Ascending aorta (tissue), 2 donors: Measurements from ENCODE around the gene CHDH. TPM values are rescaled to one million over a fixed set of nuclear protein-coding genes. Genes with fewer than 3 reads are reported as not detected.
A peak's percentile ranks its signal among the peaks of the same experiment; 100 is the strongest.

Experiments used
- DNase-seq, 2 donors: peaks; one replicate each; pipeline ENCODE4 v3.0.0-alpha.2; 2019; ENCODE audit warnings: low spot score in 2 of 2
- H3K27ac ChIP-seq, 2 donors: fragments of 200-600 bp; sonication (generic); one replicate each; pipeline ENCODE4 v1.5.1; 2016 to 2017; ENCODE audit warnings: mild to moderate bottlenecking in 1 of 2
- H3K27me3 ChIP-seq: fragments of 200-600 bp; sonication (generic); one replicate; pipeline ENCODE4 v1.5.1; 2017
- H3K36me3 ChIP-seq, 2 donors: fragments of 200-600 bp; sonication (generic); one replicate each; pipeline ENCODE4 v1.5.1; 2016
- H3K4me1 ChIP-seq, 2 donors: fragments of 200-600 bp; sonication (generic); one replicate each; pipeline ENCODE4 v1.5.1; 2016 to 2017; ENCODE audit warnings: mild to moderate bottlenecking in 1 of 2
- H3K4me3 ChIP-seq, 2 donors: fragments of 200-600 bp; sonication (generic); one replicate each; pipeline ENCODE4 v1.5.1; 2016 to 2017; ENCODE audit warnings: mild to moderate bottlenecking in 1 of 2
- H3K9me3 ChIP-seq, 2 donors: fragments of 200-600 bp; sonication (generic); one replicate each; pipeline ENCODE4 v1.5.1; 2016
- intact Hi-C: fragments of 100-400 bp; cut with DNase I; formaldehyde crosslinking; loops from one replicate; pipeline ENCODE4 v1.15.1; 2023
- total RNA-seq: library from RNA; depleted of rRNA; stranded (reverse); fragments of >200 nt; gene quantifications from one replicate; pipeline ENCODE4 v1.1.0, GENCODE V29; 2016
- TF ChIP-seq, protein P1 (sequence below), 3 experiments: fragments of 200-600 bp in 2 of 3; fragments of 450-650 bp in 1 of 3; sonication (generic) in 2 of 3; IDR thresholded peaks; one replicate each; pipeline ENCODE4 v1.5.1; 2016 to 2019; ENCODE audit warnings: antibody characterized with exemption in 3 of 3, mild to moderate bottlenecking in 1 of 3, moderate library complexity in 1 of 3

CHDH gene
- total RNA-seq, 1 donor from 2014 or later, result 0.53 TPM

DNA sequence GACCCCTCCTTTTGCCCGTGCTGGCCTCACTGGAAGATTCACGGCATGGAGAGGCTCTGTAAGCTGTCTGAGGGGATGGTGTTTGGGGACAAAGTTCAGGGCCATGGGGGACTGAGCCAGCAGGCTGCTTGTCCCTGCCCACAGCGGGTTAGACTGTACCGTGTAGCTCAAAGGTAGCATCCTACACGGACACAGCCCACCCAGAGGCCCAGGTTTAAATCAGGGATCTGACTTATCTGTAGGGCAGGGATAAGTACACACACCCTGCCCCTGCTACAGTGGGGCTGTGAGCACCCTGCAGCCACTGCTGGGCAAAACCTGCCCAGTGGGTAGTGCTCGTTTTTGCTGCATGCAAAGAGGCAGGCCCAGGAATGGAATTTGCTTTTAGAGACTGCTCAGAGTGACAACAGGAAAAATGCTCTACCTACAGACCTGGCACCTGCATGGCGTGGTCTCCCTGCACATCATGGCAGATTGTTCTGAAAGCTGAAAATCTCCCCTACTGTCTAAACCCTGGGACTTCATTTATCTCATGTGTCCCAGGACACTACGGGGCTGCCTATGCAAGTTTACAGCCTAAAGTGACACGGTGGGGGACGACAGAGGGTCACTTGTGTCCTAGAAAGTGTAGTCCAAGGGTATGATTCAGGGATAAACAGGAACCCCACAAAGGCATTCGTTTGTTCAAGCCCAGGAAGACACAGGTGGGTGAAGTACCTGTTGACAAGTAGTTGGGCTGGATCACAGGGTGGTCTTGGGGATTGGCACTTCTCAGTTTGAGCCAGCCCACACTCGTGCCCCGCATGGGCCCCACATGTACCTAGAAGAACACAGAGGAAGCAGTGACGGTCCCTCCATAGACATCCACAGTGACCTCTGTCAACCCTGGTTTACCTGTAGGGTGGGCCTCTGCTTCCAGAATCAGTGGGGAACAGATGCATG, 27.7 kb downstream of the CHDH start:
- Histone ChIP-seq H3K4me3 (no peak overlapping the region), H3K27ac (no peak overlapping the region), H3K36me3 (no peaks in the 10 kb centered on the region), H3K4me1 (no peaks in the 10 kb centered on the region), H3K9me3 (no peaks in the 10 kb centered on the region), H3K27me3 (no peaks in the 10 kb centered on the region)
- peak in 1 of 2 donors; percentile 49 for DNase-seq
- intact Hi-C loops, result no loop called here
- TF ChIP-seq, protein P1, sequence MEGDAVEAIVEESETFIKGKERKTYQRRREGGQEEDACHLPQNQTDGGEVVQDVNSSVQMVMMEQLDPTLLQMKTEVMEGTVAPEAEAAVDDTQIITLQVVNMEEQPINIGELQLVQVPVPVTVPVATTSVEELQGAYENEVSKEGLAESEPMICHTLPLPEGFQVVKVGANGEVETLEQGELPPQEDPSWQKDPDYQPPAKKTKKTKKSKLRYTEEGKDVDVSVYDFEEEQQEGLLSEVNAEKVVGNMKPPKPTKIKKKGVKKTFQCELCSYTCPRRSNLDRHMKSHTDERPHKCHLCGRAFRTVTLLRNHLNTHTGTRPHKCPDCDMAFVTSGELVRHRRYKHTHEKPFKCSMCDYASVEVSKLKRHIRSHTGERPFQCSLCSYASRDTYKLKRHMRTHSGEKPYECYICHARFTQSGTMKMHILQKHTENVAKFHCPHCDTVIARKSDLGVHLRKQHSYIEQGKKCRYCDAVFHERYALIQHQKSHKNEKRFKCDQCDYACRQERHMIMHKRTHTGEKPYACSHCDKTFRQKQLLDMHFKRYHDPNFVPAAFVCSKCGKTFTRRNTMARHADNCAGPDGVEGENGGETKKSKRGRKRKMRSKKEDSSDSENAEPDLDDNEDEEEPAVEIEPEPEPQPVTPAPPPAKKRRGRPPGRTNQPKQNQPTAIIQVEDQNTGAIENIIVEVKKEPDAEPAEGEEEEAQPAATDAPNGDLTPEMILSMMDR (IDR thresholded peaks at IDR 0.05), result no peak

- intact Hi-C loops, result no loop called here
- TF ChIP-seq, protein P1 (IDR thresholded peaks at IDR 0.05), result no peak
- DNase-seq, result peak in 1 of 2 donors; percentile 50
Observed at GRCh38 chr3:53817809-53818208, 28.4 kb downstream of the CHDH start.

GRCh38 chr3:53817211-53817610, 29.0 kb downstream of the CHDH start:
- no peak overlapping the region for H3K27ac ChIP-seq
- TF ChIP-seq, protein P1 (IDR thresholded peaks at IDR 0.05), result no peak
- H3K27me3 ChIP-seq, result no peaks in the 10 kb centered on the region
- no peaks in the 10 kb centered on the region for H3K9me3 ChIP-seq
- DNase-seq, result peak in 1 of 2 donors; percentile 48
- no peaks in the 10 kb centered on the region for H3K36me3 ChIP-seq
- no peak overlapping the region for H3K4me3 ChIP-seq
- no peaks in the 10 kb centered on the region for H3K4me1 ChIP-seq
- intact Hi-C loops, result no loop called here

More at GRCh38 chr3:53817809-53818208, 28.4 kb downstream of the CHDH start:
- no peak overlapping the region for H3K27ac ChIP-seq
- no peaks in the 10 kb centered on the region for H3K36me3 ChIP-seq
- no peak overlapping the region for H3K4me3 ChIP-seq
- no peaks in the 10 kb centered on the region for H3K4me1 ChIP-seq
- no peaks in the 10 kb centered on the region for H3K9me3 ChIP-seq
- H3K27me3 ChIP-seq, result no peaks in the 10 kb centered on the region

- DNase-seq, result no peak
- Histone ChIP-seq H3K36me3 (no peaks in the 10 kb centered on the region), H3K4me1 (no peaks in the 10 kb centered on the region), H3K27me3 (no peaks in the 10 kb centered on the region), H3K4me3 (no peak overlapping the region), H3K27ac (no peak overlapping the region), H3K9me3 (no peaks in the 10 kb centered on the region)
- intact Hi-C loops, result no loop called here
- TF ChIP-seq, protein P1 (IDR thresholded peaks at IDR 0.05), result no peak
Observed at GRCh38 chr3:53816425-53816824, 29.8 kb downstream of the CHDH start.

GRCh38 chr3:53815651-53816050, 30.6 kb downstream of the CHDH start:
- intact Hi-C loops, result no loop called here
- Histone ChIP-seq H3K27me3 (no peaks in the 10 kb centered on the region), H3K4me3 (no peak overlapping the region), H3K36me3 (no peaks in the 10 kb centered on the region), H3K4me1 (no peaks in the 10 kb centered on the region), H3K9me3 (no peaks in the 10 kb centered on the region), H3K27ac (no peak overlapping the region)
- TF ChIP-seq, protein P1 (IDR thresholded peaks at IDR 0.05), result no peak
- no peak for DNase-seq
